Ishikawa (cell line): ENCODE measurements around the gene RBM4.

ENCODE experiments used
- CEBPB ChIP-seq: IDR thresholded peaks from 2 replicates; pipeline ENCODE4 v1.6.1; 2012
- CREB1 ChIP-seq: IDR thresholded peaks from 2 replicates; pipeline ENCODE4 v1.6.1; 2012; ENCODE audit warnings: low read depth
- EGR1 ChIP-seq: IDR thresholded peaks from 2 replicates; pipeline ENCODE4 v1.6.1; 2012
- EP300 ChIP-seq: IDR thresholded peaks from 2 replicates; pipeline ENCODE4 v1.6.1; 2012; ENCODE audit warnings: borderline replicate concordance
- FOXM1 ChIP-seq: IDR thresholded peaks from 2 replicates; pipeline ENCODE4 v1.6.1; 2012; ENCODE audit warnings: low read depth, borderline replicate concordance
- NFIC ChIP-seq: IDR thresholded peaks from 2 replicates; pipeline ENCODE4 v1.6.1; 2012
- RAD21 ChIP-seq: IDR thresholded peaks from 2 replicates; pipeline ENCODE4 v1.6.1; 2012; ENCODE audit warnings: low read depth
- TAF1 ChIP-seq: IDR thresholded peaks from 2 replicates; pipeline ENCODE4 v1.6.1; 2012; ENCODE audit warnings: low read depth, mild to moderate bottlenecking
- TEAD4 ChIP-seq: IDR thresholded peaks from 2 replicates; pipeline ENCODE4 v1.6.1; 2012
- ZBTB7A ChIP-seq: IDR thresholded peaks from 2 replicates; pipeline ENCODE4 v1.6.1; 2012; ENCODE audit warnings: low read depth
- TF ChIP-seq, protein P1 (sequence below): IDR thresholded peaks from 2 replicates; pipeline ENCODE4 v1.6.1; 2012
- TF ChIP-seq, protein P2 (sequence below): IDR thresholded peaks from 2 replicates; pipeline ENCODE4 v1.6.1; 2012
- TF ChIP-seq, protein P3 (sequence below): IDR thresholded peaks from 2 replicates; pipeline ENCODE4 v1.6.1; 2012; ENCODE audit warnings: low read depth, mild to moderate bottlenecking

GRCh38 chr11:66593303-66593635, 45.2 kb upstream of the RBM4 start:
- TF ChIP-seq TAF1 (no peak), FOXM1 (no peak), CREB1 (no peak), ZBTB7A (no peak), TEAD4 (no peak), EGR1 (no peak), EP300 (no peak), RAD21 (no peak), CEBPB (no peak), NFIC (no peak)
- TF ChIP-seq, protein P1, sequence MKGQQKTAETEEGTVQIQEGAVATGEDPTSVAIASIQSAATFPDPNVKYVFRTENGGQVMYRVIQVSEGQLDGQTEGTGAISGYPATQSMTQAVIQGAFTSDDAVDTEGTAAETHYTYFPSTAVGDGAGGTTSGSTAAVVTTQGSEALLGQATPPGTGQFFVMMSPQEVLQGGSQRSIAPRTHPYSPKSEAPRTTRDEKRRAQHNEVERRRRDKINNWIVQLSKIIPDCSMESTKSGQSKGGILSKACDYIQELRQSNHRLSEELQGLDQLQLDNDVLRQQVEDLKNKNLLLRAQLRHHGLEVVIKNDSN = no peak
- TF ChIP-seq, protein P2, sequence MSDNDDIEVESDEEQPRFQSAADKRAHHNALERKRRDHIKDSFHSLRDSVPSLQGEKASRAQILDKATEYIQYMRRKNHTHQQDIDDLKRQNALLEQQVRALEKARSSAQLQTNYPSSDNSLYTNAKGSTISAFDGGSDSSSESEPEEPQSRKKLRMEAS = no peak
- TF ChIP-seq, protein P3, sequence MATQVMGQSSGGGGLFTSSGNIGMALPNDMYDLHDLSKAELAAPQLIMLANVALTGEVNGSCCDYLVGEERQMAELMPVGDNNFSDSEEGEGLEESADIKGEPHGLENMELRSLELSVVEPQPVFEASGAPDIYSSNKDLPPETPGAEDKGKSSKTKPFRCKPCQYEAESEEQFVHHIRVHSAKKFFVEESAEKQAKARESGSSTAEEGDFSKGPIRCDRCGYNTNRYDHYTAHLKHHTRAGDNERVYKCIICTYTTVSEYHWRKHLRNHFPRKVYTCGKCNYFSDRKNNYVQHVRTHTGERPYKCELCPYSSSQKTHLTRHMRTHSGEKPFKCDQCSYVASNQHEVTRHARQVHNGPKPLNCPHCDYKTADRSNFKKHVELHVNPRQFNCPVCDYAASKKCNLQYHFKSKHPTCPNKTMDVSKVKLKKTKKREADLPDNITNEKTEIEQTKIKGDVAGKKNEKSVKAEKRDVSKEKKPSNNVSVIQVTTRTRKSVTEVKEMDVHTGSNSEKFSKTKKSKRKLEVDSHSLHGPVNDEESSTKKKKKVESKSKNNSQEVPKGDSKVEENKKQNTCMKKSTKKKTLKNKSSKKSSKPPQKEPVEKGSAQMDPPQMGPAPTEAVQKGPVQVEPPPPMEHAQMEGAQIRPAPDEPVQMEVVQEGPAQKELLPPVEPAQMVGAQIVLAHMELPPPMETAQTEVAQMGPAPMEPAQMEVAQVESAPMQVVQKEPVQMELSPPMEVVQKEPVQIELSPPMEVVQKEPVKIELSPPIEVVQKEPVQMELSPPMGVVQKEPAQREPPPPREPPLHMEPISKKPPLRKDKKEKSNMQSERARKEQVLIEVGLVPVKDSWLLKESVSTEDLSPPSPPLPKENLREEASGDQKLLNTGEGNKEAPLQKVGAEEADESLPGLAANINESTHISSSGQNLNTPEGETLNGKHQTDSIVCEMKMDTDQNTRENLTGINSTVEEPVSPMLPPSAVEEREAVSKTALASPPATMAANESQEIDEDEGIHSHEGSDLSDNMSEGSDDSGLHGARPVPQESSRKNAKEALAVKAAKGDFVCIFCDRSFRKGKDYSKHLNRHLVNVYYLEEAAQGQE = no peak
